ENCODE results near the gene RAB11FIP4. TPM values are rescaled to one million over a fixed set of nuclear protein-coding genes. Genes with fewer than 3 reads are reported as not detected.

Gene RAB11FIP4
- total RNA-seq, 3 donors from 2014 or later: 9.9 to 11.0 (median 10.8) TPM

- ATAC-seq (peak; percentile 58 to 63), DNase-seq (peak; percentile 77)
- peaks cover 91% of the 10 kb centered on the region for H3K4me1 Mint-ChIP-seq (ENCODE audit: low read depth)
- H3K4me3 Mint-ChIP-seq: peak overlapping the region; percentile 67
- no peaks in the 10 kb centered on the region for H3K27me3 Mint-ChIP-seq (ENCODE audit: low read depth)
- no peaks in the 10 kb centered on the region for H3K9me3 Mint-ChIP-seq
- no peaks in the 10 kb centered on the region for H3K36me3 Mint-ChIP-seq (ENCODE audit: insufficient read depth)
These were observed 101.6 kb downstream of the RAB11FIP4 start for GRCh38 chr17:31492880-31493655.

- Mint-ChIP-seq H3K9me3 (no peaks in the 10 kb centered on the region), H3K27me3 (ENCODE audit: low read depth) (no peaks in the 10 kb centered on the region), H3K4me1 (ENCODE audit: low read depth) (peaks cover 97% of the 10 kb centered on the region), H3K4me3 (peak overlapping the region; percentile 67), H3K36me3 (ENCODE audit: insufficient read depth) (no peaks in the 10 kb centered on the region)
- no peak for ATAC-seq
- no peak for DNase-seq
These were observed 102.2 kb downstream of the RAB11FIP4 start for GRCh38 chr17:31493656-31494155.

DNA sequence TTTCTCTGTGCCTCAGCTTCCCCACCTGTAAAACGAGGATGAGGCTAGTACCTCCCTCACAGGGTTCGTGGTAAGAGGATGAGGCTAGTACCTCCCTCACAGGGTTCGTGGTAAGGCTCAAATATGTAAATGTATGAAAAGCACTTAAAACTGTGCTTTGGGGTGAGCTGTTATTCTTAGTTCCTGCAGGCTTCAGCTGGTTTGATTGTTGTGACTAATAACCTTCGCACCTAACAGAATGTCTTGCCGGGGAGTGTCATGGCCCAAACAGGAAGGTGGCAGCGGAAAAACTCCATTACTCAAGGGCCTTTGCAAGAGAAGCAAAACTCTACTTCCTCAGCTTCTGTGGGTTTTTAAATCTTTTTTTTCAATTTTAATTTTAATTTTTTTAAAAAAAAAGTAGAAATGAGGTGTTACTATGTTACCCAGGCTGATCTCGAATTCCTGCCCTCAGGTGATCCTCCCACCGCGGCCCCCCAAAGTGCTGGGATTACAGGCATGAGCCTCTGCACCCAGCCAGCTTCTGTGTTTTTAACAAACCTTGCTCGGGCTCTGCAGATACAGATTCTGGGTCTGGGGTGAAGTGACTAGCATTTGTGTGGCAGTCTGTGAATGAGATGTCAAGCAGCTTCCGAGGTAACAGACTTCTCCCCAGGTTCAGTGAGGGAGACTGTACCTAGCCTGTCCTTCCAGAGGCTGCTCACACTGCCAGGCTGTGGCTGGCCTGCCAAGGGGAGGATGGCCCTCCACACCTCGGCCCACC is 103.0 kb downstream of the RAB11FIP4 start:
- Mint-ChIP-seq H3K4me3 (peak overlapping the region; percentile 67), H3K36me3 (ENCODE audit: insufficient read depth) (no peaks in the 10 kb centered on the region), H3K9me3 (no peaks in the 10 kb centered on the region), H3K27me3 (ENCODE audit: low read depth) (no peaks in the 10 kb centered on the region), H3K4me1 (ENCODE audit: low read depth) (peaks cover 96% of the 10 kb centered on the region)
- DNase-seq (peak; percentile 56), ATAC-seq (peak; percentile 80 to 86)

DNA sequence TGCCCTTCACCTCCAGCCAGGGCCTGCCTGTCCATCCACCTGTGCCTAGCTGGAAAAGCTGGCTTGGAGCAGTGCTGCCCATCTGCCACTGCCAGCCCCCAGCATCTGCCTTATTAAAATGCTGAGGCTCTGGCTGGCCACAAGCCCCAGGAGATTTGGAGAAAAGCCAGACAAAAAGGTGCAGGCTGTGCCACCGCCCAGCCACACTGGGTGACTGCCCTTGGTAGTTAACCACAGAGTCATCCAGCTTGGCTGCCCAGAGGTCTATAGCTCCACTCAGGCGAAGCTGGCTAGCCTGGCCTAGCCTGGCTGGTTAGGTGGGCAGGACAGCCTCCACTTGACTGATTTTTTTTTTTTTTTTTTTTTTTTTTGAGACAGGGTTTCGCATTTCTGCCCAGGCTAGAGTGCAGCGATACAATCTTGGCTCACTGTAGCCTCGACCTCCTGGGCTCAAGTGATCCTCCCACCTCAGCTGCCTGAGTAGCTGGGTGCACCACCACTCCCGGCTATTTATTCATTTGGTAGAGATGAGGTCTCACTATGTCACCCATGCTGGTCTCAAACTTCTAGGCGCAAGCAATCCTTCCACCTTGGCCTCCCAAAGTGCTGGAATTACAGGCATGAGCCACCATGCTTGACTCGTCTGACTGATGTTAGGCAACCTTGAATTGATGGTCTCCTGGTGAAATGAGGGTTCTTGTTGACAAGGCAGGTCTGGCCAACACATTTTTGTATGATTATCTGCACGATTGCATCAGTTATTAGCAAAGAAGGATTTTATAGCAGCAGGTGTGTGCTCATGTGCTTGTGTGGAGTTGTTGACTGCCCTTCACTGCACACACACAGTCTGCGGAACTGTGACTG is 103.8 kb downstream of the RAB11FIP4 start:
- no peaks in the 10 kb centered on the region for H3K9me3 Mint-ChIP-seq
- no peaks in the 10 kb centered on the region for H3K36me3 Mint-ChIP-seq (ENCODE audit: insufficient read depth)
- no peaks in the 10 kb centered on the region for H3K27me3 Mint-ChIP-seq (ENCODE audit: low read depth)
- peaks cover 96% of the 10 kb centered on the region for H3K4me1 Mint-ChIP-seq (ENCODE audit: low read depth)
- ATAC-seq (no peak), DNase-seq (no peak)
- peak overlapping the region; percentile 35 for H3K4me3 Mint-ChIP-seq

GRCh38 chr17:31496097-31496496 is 104.6 kb downstream of the RAB11FIP4 start:
- Mint-ChIP-seq H3K27me3 (ENCODE audit: low read depth) (no peaks in the 10 kb centered on the region), H3K9me3 (no peaks in the 10 kb centered on the region), H3K4me1 (ENCODE audit: low read depth) (peaks cover 91% of the 10 kb centered on the region), H3K4me3 (no peak overlapping the region), H3K36me3 (ENCODE audit: insufficient read depth) (no peaks in the 10 kb centered on the region)
- DNase-seq (no peak), ATAC-seq (no peak)

DNA sequence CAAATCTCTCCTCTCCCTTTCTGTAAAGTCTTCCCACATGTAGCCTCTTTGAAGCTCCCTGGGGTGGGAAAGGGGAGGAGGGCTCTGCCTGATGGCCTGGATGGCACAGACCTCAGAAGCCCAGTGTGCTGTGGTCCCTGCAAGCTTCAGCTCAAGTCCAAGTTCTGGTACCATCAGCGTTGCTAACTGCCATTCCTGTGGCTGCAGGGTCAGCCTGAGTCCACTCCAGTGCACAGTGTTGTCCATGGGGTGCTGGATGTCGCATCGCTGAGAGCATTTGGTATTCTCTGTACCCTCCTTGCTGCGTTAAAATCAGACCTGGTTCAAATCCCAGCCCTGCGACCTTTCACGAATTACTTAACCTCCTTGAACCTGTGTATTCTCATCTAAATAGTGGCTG is 105.1 kb downstream of the RAB11FIP4 start:
- Mint-ChIP-seq H3K4me1 (ENCODE audit: low read depth) (peaks cover 86% of the 10 kb centered on the region), H3K27me3 (ENCODE audit: low read depth) (no peaks in the 10 kb centered on the region), H3K4me3 (no peak overlapping the region), H3K36me3 (ENCODE audit: insufficient read depth) (no peaks in the 10 kb centered on the region), H3K9me3 (no peaks in the 10 kb centered on the region)
- DNase-seq (no peak), ATAC-seq (no peak)

DNA sequence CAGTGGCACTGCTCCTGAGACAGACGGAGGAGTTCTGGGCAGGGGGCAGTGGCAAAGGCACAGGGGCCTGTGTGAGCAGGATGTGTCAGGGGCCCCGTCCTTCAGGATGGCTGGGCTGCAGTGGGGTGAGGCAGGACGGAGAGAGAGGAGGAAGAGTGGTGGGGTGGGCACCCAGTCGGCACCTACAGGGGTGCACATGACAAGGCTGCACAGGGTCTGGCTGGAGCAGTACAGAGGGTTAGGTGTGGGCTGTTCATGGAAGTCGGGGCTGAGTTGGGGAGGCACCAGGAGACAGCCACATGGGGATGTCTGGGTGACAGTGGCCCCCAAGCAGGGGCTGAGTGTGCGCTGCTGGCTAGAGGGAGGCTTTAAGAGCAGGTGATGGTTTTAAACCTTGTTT is 106.0 kb downstream of the RAB11FIP4 start:
- no peaks in the 10 kb centered on the region for H3K36me3 Mint-ChIP-seq (ENCODE audit: insufficient read depth)
- DNase-seq: no peak
- no peak for ATAC-seq
- H3K4me1 Mint-ChIP-seq (ENCODE audit: low read depth): peaks cover 78% of the 10 kb centered on the region
- no peak overlapping the region for H3K4me3 Mint-ChIP-seq
- H3K27me3 Mint-ChIP-seq (ENCODE audit: low read depth): no peaks in the 10 kb centered on the region
- no peaks in the 10 kb centered on the region for H3K9me3 Mint-ChIP-seq

DNA sequence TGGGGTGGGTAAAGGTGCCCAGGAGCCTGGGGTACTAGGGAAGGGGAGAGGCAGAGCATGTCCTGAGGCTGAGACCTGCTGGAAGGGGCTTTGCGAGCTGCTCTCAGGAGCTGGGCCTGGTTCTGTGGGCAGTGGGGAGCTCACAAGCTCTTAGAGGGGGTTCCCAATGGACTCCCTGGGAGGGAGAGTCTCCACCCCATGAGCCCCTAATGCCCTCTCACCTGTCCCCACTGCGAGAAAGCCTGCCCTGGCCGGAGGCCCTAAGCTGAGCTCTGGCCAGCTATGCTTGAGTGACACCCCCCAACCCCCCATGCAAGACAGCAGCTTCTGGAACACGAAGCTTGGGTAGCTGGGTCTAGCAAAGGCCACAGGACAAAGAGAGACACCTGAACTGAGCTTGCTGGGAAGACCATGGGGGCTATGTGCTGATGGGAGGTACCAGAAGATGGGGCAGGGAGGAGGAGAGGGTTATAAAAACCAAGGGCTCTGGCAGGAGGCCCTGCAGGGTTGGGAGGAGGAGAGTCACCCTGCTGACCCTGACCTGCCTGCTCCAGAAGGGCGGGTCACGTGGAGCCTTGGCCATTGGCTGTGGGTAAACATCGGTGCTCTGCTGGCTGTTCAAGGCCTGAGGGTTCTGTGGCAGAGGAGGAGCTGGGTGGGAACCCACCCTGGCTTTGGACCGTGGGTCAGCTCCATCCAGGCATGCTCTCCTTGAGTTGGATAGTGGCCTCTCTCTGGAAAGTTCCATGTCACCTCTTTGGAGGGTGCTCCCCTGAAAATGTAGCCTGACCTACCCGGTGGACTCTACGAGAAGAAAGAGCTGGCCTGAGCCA is 106.7 kb downstream of the RAB11FIP4 start:
- no peak for ATAC-seq
- H3K9me3 Mint-ChIP-seq: no peaks in the 10 kb centered on the region
- DNase-seq: no peak
- peaks cover 71% of the 10 kb centered on the region for H3K4me1 Mint-ChIP-seq (ENCODE audit: low read depth)
- H3K4me3 Mint-ChIP-seq: no peak overlapping the region
- no peaks in the 10 kb centered on the region for H3K27me3 Mint-ChIP-seq (ENCODE audit: low read depth)
- no peaks in the 10 kb centered on the region for H3K36me3 Mint-ChIP-seq (ENCODE audit: insufficient read depth)

DNA sequence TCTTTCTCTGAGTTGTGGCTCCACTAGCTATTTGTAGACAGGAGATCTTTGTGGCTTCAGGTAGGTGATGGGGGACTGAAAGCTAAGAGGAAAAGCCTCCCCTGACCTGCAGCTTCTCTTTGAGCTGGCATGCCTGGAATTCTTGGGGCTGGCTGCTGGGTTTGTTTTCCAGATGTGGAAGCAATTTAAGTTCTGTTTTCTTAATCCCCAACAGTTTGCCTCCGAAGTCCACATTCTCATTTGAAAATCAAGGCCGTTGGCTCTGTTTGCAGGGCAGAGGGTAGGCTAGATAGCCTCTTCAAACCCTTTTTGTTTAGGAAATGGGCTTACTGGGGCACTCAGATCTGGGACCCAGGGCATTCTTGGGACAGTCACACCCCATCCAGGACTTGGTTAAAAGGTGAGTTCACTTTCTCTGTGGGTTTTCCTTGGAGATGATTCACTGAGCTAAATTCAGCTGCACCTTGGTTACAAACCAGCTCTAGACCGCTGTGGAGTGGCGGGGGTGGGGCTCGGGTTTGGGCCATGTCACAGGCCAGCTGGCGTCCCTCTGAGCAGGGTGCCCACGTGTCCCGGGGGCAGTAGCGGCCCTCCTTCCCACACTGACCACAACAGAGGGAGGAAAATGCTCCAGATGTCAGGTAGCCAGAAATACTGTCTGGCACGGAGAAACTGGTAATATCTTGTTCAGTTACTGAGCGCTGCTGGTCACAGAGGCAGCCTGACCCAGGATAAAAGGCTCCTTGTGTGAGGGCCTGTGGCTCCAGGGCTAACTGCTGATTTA is 108.5 kb downstream of the RAB11FIP4 start:
- H3K36me3 Mint-ChIP-seq (ENCODE audit: insufficient read depth): no peaks in the 10 kb centered on the region
- no peak overlapping the region for H3K4me3 Mint-ChIP-seq
- H3K9me3 Mint-ChIP-seq: no peaks in the 10 kb centered on the region
- peaks cover 59% of the 10 kb centered on the region for H3K4me1 Mint-ChIP-seq (ENCODE audit: low read depth)
- DNase-seq (no peak), ATAC-seq (peak; percentile 82 to 87)
- H3K27me3 Mint-ChIP-seq (ENCODE audit: low read depth): no peaks in the 10 kb centered on the region

DNA sequence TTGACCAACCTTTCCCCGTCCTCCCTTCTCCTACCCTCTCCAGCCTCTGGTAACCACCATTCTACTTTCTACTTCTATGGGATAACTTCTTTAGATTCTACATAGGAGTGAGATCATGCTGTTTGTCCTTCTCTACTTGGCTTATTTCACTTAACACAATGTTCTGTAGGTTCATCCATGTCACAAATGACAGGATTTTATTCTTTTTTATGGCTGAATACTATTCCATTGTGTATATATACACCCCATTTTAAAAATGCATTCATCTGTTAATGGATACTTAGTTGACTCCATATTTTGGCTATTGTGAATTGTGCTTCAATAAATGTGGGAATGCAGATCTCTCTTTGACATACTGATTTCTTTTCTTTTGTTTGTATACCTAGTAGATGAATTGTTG is 115.0 kb downstream of the RAB11FIP4 start:
- Mint-ChIP-seq H3K4me3 (no peak overlapping the region), H3K36me3 (ENCODE audit: insufficient read depth) (no peaks in the 10 kb centered on the region), H3K9me3 (no peaks in the 10 kb centered on the region), H3K27me3 (ENCODE audit: low read depth) (no peaks in the 10 kb centered on the region), H3K4me1 (ENCODE audit: low read depth) (peaks cover 56% of the 10 kb centered on the region)
- DNase-seq: no peak
- no peak for ATAC-seq

DNA sequence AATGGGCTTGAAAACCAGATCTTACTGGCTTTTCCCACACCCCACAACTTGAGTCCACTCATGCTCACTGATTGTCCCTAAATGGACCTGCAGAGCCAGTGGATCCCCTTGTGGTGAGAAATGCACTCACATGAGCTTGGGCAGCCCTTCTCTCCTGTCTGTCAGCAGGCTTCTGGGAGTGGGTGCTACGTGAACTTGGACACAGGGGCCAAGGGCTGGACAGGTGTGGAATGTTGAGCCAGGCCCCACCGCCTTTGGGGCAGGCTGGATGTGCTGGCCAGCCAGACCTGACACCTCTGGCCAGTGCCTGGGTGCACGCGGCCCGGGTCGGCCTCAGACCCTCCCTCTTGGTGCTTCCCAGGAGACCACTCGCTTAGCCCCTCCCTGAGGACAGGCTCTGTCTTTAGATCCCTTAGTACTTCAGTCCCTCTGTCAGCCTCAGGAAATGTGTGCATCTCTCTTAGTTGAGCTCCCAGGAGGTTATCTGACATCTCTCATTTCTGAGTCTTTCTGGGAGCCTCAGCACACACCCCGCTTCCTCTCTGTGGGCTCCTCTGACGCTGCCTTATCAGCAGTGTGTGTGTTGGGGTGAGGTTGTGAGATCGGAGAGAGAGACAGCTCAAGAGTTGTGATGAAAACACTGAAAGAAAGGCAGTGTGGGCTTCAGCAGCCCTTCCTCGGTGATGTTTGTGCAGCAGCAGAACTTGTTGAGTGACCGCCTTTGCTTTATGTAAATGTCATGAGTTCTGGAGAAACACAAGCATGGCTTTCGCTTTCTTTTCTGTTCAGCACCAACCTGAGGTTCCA is 117.0 kb downstream of the RAB11FIP4 start:
- Mint-ChIP-seq H3K27me3 (ENCODE audit: low read depth) (no peaks in the 10 kb centered on the region), H3K9me3 (no peaks in the 10 kb centered on the region), H3K36me3 (ENCODE audit: insufficient read depth) (no peaks in the 10 kb centered on the region), H3K4me1 (ENCODE audit: low read depth) (peaks cover 60% of the 10 kb centered on the region), H3K4me3 (peak overlapping the region; percentile 95)
- ATAC-seq: peak; percentile 82 to 84
- DNase-seq: peak; percentile 52

GRCh38 chr17:31509095-31509804 is 117.8 kb downstream of the RAB11FIP4 start:
- no peaks in the 10 kb centered on the region for H3K9me3 Mint-ChIP-seq
- H3K27me3 Mint-ChIP-seq (ENCODE audit: low read depth): no peaks in the 10 kb centered on the region
- no peak for DNase-seq
- no peaks in the 10 kb centered on the region for H3K36me3 Mint-ChIP-seq (ENCODE audit: insufficient read depth)
- peak overlapping the region; percentile 95 for H3K4me3 Mint-ChIP-seq
- H3K4me1 Mint-ChIP-seq (ENCODE audit: low read depth): peaks cover 65% of the 10 kb centered on the region
- peak; percentile 4 to 13 for ATAC-seq

Measured in activated T-cell treated with anti-CD3 and anti-CD28 coated beads, Interleukin-2, amount 50 U/mL, for 4 hours (primary cell).